GM23338 (cell line): Measurements from ENCODE around the gene LMBR1. TPM values are rescaled to one million over a fixed set of nuclear protein-coding genes. Genes with fewer than 3 reads are reported as not detected.
"Not testable (repeated sequence)": the region's sequence is repeated elsewhere in the genome, so short reads cannot be mapped to it uniquely, and the experiment has no call there.

Experiments used
- ATAC-seq: fragments of 200-7000 bp; cut with Tn5 transposase; 3 replicates; pipeline ENCODE4 v1.9.1; 2020
- DNase-seq: peaks from one replicate; pipeline ENCODE4 v3.0.0-alpha.2; 2015; ENCODE audit warnings: low spot score
- H2AFZ ChIP-seq: fragments of 200-600 bp; sonication (generic); 2 replicates; pipeline ENCODE4 v1.8.0; 2016; ENCODE audit warnings: antibody characterized with exemption, mild to moderate bottlenecking, moderate library complexity
- H3F3A ChIP-seq: fragments of 200-600 bp; sonication (generic); replicated peaks from 2 replicates; pipeline ENCODE4 v1.8.0; 2017; ENCODE audit warnings: antibody characterized with exemption, mixed run types, low read depth
- H3K27ac ChIP-seq: fragments of 200-600 bp; sonication (generic); 2 replicates; pipeline ENCODE4 v1.6.1; 2016; ENCODE audit warnings: low read depth
- H3K27me3 ChIP-seq: fragments of 200-600 bp; sonication (generic); 2 replicates; pipeline ENCODE4 v1.8.0; 2016; ENCODE audit warnings: mild to moderate bottlenecking, mixed run types, moderate library complexity; ENCODE audit not compliant: insufficient read depth
- H3K36me3 ChIP-seq: fragments of 200-600 bp; sonication (generic); 2 replicates; pipeline ENCODE4 v1.8.0; 2016; ENCODE audit warnings: mild to moderate bottlenecking; ENCODE audit not compliant: insufficient read depth
- H3K4me1 ChIP-seq: fragments of 200-600 bp; sonication (generic); 2 replicates; pipeline ENCODE4 v1.8.0; 2016; ENCODE audit warnings: mild to moderate bottlenecking, moderate library complexity; ENCODE audit not compliant: insufficient read depth
- H3K4me2 ChIP-seq: fragments of 200-600 bp; sonication (generic); 2 replicates; pipeline ENCODE4 v1.7.1; 2017; ENCODE audit warnings: mixed run types
- H3K4me3 ChIP-seq: fragments of 200-600 bp; sonication (generic); 2 replicates; pipeline ENCODE4 v1.6.1; 2016; ENCODE audit warnings: mixed run types
- H3K79me2 ChIP-seq: fragments of 200-600 bp; sonication (generic); replicated peaks from 2 replicates; pipeline ENCODE4 v1.8.0; 2017; ENCODE audit warnings: mild to moderate bottlenecking; ENCODE audit not compliant: insufficient read depth
- H3K9me2 ChIP-seq: fragments of 200-600 bp; sonication (generic); 2 replicates; pipeline ENCODE4 v1.8.0; 2017; ENCODE audit not compliant: insufficient read depth
- H4K20me1 ChIP-seq: fragments of 200-600 bp; sonication (generic); replicated peaks from 2 replicates; pipeline ENCODE4 v1.8.0; 2017; ENCODE audit warnings: mild to moderate bottlenecking; ENCODE audit not compliant: insufficient read depth
- H3K27ac Mint-ChIP-seq: 2 replicates; pipeline ENCODE4 v1.8.0; 2020; ENCODE audit warnings: inconsistent platforms, mild to moderate bottlenecking, moderate library complexity, mixed read lengths
- H3K27me3 Mint-ChIP-seq: 3 replicates; pipeline ENCODE4 v1.8.0; 2022; ENCODE audit warnings: low read depth, mild to moderate bottlenecking, moderate library complexity, mixed read lengths, inconsistent platforms; ENCODE audit not compliant: insufficient read depth, poor library complexity
- H3K36me3 Mint-ChIP-seq: 3 replicates; pipeline ENCODE4 v1.8.0; 2021; ENCODE audit warnings: low read depth, mild to moderate bottlenecking, inconsistent platforms, moderate library complexity, mixed read lengths
- H3K4me1 Mint-ChIP-seq: 3 replicates; pipeline ENCODE4 v1.8.0; 2020; ENCODE audit warnings: mild to moderate bottlenecking, inconsistent platforms, mixed read lengths
- H3K4me3 Mint-ChIP-seq: 3 replicates; pipeline ENCODE4 v1.8.0; 2021; ENCODE audit warnings: moderate library complexity, mild to moderate bottlenecking, inconsistent platforms, mixed read lengths
- H3K9me3 Mint-ChIP-seq: 3 replicates; pipeline ENCODE4 v1.8.0; 2020; ENCODE audit warnings: moderate library complexity, mild to moderate bottlenecking, inconsistent platforms, mixed read lengths
- CREB1 ChIP-seq: fragments of 250-450 bp; sonication (Bioruptor Pico); IDR thresholded peaks from 2 replicates; pipeline ENCODE4 v1.5.0; 2020; ENCODE audit warnings: low read depth, mild to moderate bottlenecking, moderate library complexity
- EZH2 ChIP-seq: fragments of 200-600 bp; sonication (generic); IDR thresholded peaks from one replicate; pipeline ENCODE4 v1.8.0; 2017; ENCODE audit warnings: antibody characterized with exemption, mild to moderate bottlenecking, low read depth; ENCODE audit not compliant: unreplicated experiment
- EZH2phosphoT487 ChIP-seq: fragments of 200-600 bp; sonication (generic); IDR thresholded peaks from one replicate; pipeline ENCODE4 v1.8.1; 2018; ENCODE audit warnings: antibody characterized with exemption; ENCODE audit not compliant: unreplicated experiment
- JUNB ChIP-seq: IDR thresholded peaks from one replicate; pipeline ENCODE4 v1.6.1; 2016; ENCODE audit warnings: antibody characterized with exemption; ENCODE audit not compliant: unreplicated experiment
- POLR2AphosphoS5 ChIP-seq: IDR thresholded peaks from 2 replicates; pipeline ENCODE4 v1.6.1; 2016; ENCODE audit warnings: antibody characterized with exemption, low read depth
- REST ChIP-seq: IDR thresholded peaks from one replicate; pipeline ENCODE4 v1.6.1; 2018; ENCODE audit warnings: antibody characterized with exemption; ENCODE audit not compliant: unreplicated experiment
- STAT1 ChIP-seq: IDR thresholded peaks from one replicate; pipeline ENCODE4 v1.6.1; 2016; ENCODE audit warnings: antibody characterized with exemption; ENCODE audit not compliant: unreplicated experiment
- ZNF114 ChIP-seq: fragments of 250-450 bp; sonication (Bioruptor Pico); IDR thresholded peaks from 2 replicates; pipeline ENCODE4 v1.5.0; 2020; ENCODE audit warnings: mild to moderate bottlenecking, moderate library complexity
- ZNF331 ChIP-seq: fragments of 250-450 bp; sonication (Bioruptor Pico); IDR thresholded peaks from 2 replicates; pipeline ENCODE4 v1.5.0; 2020; ENCODE audit warnings: low read depth, mild to moderate bottlenecking, moderate library complexity
- polyA plus RNA-seq: library from polyadenylated mRNA; unstranded; fragments of >200 nt; fragmentation: Nextera tagmentation; extraction: Ambion mirVana; gene quantifications from 2 replicates; pipeline ENCODE4 v1.2.1, GENCODE V29; 2016
- total RNA-seq: library from RNA; depleted of rRNA; stranded (reverse); fragments of >200 nt; shearing (Covaris generic); gene quantifications from 2 replicates; pipeline ENCODE4 v1.2.3, GENCODE V29; 2014
- TF ChIP-seq, protein P1 (sequence below): IDR thresholded peaks from 2 replicates; pipeline ENCODE4 v1.6.1; 2016; ENCODE audit warnings: antibody characterized with exemption
- TF ChIP-seq, protein P2 (sequence below), 2 experiments: fragments of 200-600 bp in 1 of 2; sonication (generic) in 1 of 2; conservative IDR thresholded peaks; 2 replicates each; pipeline versions ENCODE4 v1.5.1 to v1.6.1; 2016 to 2017; ENCODE audit warnings: antibody characterized with exemption in 2 of 2, low read depth in 2 of 2, mild to moderate bottlenecking in 2 of 2, moderate library complexity in 1 of 2

LMBR1 gene
- total and polyA plus RNA-seq, 2 experiments from 2014 or later = 21.8 to 90.1 TPM

GRCh38 chr7:156918635-156919034 is 25.7 kb upstream of the LMBR1 start (continued):
- TF ChIP-seq JUNB (no peak), EZH2phosphoT487 (no peak), EZH2 (no peak), REST (no peak), ZNF331 (CRISPR knock-in tag) (no peak), ZNF114 (CRISPR knock-in tag) (no peak), CREB1 (CRISPR knock-in tag) (no peak), POLR2AphosphoS5 (no peak), STAT1 (no peak)
- TF ChIP-seq, protein P1, sequence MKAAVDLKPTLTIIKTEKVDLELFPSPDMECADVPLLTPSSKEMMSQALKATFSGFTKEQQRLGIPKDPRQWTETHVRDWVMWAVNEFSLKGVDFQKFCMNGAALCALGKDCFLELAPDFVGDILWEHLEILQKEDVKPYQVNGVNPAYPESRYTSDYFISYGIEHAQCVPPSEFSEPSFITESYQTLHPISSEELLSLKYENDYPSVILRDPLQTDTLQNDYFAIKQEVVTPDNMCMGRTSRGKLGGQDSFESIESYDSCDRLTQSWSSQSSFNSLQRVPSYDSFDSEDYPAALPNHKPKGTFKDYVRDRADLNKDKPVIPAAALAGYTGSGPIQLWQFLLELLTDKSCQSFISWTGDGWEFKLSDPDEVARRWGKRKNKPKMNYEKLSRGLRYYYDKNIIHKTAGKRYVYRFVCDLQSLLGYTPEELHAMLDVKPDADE = no peak
- TF ChIP-seq, protein P2, sequence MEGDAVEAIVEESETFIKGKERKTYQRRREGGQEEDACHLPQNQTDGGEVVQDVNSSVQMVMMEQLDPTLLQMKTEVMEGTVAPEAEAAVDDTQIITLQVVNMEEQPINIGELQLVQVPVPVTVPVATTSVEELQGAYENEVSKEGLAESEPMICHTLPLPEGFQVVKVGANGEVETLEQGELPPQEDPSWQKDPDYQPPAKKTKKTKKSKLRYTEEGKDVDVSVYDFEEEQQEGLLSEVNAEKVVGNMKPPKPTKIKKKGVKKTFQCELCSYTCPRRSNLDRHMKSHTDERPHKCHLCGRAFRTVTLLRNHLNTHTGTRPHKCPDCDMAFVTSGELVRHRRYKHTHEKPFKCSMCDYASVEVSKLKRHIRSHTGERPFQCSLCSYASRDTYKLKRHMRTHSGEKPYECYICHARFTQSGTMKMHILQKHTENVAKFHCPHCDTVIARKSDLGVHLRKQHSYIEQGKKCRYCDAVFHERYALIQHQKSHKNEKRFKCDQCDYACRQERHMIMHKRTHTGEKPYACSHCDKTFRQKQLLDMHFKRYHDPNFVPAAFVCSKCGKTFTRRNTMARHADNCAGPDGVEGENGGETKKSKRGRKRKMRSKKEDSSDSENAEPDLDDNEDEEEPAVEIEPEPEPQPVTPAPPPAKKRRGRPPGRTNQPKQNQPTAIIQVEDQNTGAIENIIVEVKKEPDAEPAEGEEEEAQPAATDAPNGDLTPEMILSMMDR (conservative IDR thresholded peaks at IDR 0.05; ENCODE audit: low read depth in 2 of 2) = no peak

GRCh38 chr7:156909574-156910252 is 16.7 kb upstream of the LMBR1 start:
- H3F3A ChIP-seq, H3K9me2 ChIP-seq: not testable (repeated sequence)

More at GRCh38 chr7:156909574-156910252, 16.7 kb upstream of the LMBR1 start:
- H2AFZ ChIP-seq, H3K79me2 ChIP-seq, ATAC-seq, H3K27me3 Mint-ChIP-seq, H3K4me3 ChIP-seq, DNase-seq, H3K36me3 Mint-ChIP-seq, H3K4me1 Mint-ChIP-seq, H3K9me3 Mint-ChIP-seq, H3K4me2 ChIP-seq, H3K4me1 ChIP-seq, H3K4me3 Mint-ChIP-seq, H4K20me1 ChIP-seq, H3K36me3 ChIP-seq, H3K27ac ChIP-seq, H3K27ac Mint-ChIP-seq, H3K27me3 ChIP-seq: not testable (repeated sequence)
